Muscle of arm (tissue), 14 donors: ENCODE data around the gene ZNF563. TPM values are rescaled to one million over a fixed set of nuclear protein-coding genes. Genes with fewer than 3 reads are reported as not detected.
"Not testable (repeated sequence)": the region's sequence is repeated elsewhere in the genome, so short reads cannot be mapped to it uniquely, and the experiment has no call there.

ENCODE experiments used
- DNase-seq: peaks from one replicate; pipeline ENCODE4 v3.0.0-alpha.2; 2013
- long read RNA-seq, 11 donors: transcript quantifications; one replicate each; lab custom pipeline, GENCODE V29; 2026
- polyA plus RNA-seq, 12 donors: library from polyadenylated mRNA; unstranded; fragments of 120-200 nt; gene quantifications; one replicate each; pipeline ENCODE4 v1.2.1, GENCODE V29; 2013; ENCODE audit not compliant: insufficient read length in 12 of 12

The ZNF563 gene
- polyA plus RNA-seq = 1 to 10 TPM in 10 of 12 donors, not detected in 2; 1.3 to 3.9 (median 2.2) TPM
- long read RNA-seq, donor 1, partial matches to known transcripts = 0 of 2 reads
- long read RNA-seq, donor 1, other reads (novel, unspliced or antisense) = 0 of 2 reads
- long read RNA-seq, donor 2 = 0 reads
- long read RNA-seq, donor 3 = 0 reads
- long read RNA-seq, donor 4 = 0 reads
- long read RNA-seq, donor 5, partial matches to known transcripts = 0 of 1 reads
- long read RNA-seq, donor 5, other reads (novel, unspliced or antisense) = 0 of 1 reads
- long read RNA-seq, donor 6 = 0 reads
- long read RNA-seq, donor 7 = 0 reads
- long read RNA-seq, donor 8, partial matches to known transcripts = 0 of 1 reads
- long read RNA-seq, donor 8, other reads (novel, unspliced or antisense) = 0 of 1 reads
- long read RNA-seq, donor 9, partial matches to known transcripts = 0 of 2 reads
- long read RNA-seq, donor 9, other reads (novel, unspliced or antisense) = 0 of 2 reads
- long read RNA-seq, donor 10 = 0 reads
- long read RNA-seq, donor 11, partial matches to known transcripts = 0 of 1 reads
- long read RNA-seq, donor 11, other reads (novel, unspliced or antisense) = 0 of 1 reads

DNA sequence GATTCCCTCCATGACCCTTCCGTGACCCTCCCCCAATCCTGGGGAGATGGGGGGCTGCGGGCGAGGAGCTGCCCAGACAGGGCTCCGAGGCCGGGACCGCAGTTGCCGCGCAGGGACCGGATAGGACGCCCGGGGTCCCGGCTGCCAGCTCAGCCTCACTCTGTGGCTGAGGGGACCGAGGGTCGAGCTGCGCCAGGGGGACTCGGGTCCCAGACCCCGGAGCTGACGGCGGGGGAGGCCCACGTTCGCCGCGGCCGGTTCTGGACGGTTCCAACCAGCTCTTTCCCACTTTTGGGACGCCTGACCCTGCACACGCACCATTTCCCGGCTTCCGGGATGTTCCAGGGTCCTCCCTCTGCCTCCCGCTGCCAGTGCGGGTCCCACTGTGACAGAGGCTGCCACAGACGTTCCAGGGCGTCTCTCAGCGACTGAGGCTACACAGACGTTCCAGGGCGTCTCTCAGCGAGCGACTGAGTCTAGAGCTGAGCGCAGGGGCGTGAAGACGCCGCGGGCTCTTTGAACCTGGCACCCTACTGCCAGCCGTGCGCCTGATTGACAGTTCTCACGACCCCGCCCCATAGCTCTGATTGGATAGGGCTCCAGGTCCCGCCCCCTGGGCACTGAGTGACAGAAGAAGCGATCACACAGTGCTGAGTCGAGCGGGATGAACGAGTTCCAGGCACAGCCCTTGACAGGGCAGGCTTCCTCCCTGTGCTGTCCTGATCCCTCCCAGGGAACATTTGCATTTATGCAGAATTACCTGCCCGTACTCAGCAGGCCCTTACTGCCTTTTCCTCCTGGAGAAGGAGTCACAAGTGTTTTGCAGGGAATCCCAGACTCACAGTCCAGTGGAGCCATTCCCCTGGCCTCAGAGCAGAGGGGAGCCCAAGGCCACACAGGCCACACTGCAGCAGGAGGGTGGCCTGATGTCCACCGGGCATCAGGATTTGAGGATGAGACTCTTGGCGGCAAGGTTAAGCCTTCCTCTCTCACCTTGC is at the start of gene ZNF563:
Gene ZNF563 (minus strand): TSS at position 472 of the 998 bp plus-strand sequence. CDS start 151 bp downstream, at position 321.
- peak; percentile 97 for DNase-seq

DNA sequence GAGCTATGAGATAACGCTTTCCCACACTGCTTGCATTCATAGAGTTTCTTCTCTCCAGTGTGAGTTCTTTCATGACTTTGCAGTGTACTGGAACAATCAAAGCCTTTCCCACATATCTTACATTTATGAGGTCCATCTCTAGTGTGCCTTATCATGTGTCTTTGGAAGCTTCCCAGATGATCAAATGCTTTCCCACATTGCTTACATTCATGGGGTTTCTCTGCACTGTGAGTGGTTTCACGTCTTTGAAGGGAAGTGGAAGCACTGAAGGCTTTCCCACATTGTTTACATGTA is 47.0 kb upstream of the ZNF563 start:
- no peak for DNase-seq

DNA sequence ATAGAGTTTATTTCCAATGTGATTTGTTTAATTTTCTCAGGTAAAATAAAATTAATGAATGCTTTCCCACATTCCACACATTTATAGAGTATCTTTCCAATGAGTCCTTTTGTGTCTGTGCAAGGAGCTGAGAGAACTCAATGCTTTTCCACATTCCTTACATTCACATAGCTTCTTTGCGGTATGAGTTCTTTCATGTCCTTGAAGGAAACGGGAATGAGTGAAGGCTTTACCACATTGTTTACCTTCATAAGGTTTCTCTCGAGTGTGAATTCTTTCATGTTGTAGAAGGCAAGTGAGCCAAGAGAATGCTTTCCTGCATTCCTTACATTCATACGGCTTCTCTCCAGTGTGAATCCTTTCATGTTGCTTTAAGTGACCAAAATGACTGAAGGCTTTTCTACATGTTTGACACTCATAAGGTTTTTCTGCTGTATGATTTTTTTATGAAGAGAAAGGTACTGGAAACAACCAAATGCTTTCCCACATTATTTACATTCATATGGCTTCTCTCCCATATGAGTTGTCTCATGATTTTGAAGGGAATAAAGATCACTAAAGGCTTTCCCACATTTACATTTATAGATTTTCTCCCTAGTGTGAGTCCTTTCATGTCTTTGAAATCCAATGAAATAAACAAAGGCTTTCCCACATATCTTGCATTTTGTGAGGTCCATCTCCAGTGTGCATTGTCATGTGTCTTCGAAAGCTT is 46.5 kb upstream of the ZNF563 start:
- DNase-seq = no peak

DNA sequence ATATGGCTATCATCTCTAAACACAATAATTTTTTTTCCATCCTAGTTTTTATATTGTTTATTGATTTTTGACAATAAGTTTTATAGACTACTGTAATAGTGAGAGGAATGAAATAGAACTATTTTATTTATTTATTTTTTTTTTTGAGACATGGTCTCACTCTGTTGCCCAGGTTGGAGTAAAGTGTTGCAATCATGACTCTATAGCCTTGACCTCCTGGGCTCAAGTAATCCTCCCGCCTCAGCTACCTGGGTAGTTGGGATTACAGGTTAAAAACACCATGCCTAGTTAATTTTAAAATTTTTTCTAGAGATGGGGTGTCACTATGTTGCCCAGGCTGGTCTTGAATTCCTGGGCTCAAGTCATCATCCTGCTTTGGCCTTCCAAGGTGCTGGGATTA is 40.6 kb upstream of the ZNF563 start:
- DNase-seq = no peak

DNA sequence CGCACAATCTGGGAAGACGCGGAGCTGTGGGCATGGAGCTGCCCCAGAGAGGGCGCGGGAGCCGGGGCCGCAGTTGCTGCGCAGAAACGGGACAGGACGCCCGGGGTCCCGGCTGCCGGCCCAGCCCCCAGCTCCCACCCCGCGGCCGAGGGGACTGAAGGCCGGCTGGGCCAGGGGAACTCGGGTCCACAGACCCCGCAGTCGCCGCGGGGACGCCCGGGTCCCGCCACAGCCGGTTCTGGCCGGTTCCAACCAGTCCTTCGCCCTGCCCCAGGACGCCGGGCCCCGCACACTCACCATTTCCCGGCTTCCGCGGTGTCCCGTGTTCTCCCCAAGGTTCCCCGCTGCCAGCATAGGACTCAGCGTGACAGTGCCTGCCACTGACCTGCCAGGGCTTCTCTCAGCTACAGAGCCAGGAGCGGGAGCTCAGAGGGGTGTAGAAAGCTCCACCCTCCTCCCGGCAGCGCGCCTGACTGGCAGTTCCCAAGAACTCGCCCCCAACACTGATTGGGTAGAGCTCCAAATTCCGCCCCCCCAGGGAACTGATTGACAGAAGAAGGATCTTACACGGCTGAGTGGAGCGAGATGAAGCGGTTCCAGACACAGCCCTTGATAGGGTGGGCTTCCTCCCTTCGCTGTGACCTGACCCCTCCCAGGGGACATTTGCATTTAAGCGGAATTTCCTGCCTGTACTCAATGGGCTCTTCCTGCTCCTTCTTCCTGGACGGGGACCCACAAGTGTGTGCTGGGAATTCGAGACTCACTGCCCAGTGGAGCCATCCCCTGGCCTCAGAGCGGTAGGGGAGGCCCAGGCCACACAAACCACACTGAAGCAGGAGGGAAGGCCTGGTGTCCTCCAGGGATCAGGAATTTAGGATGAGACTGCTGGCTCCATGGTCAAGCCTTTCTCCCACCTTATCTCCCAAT is 32.1 kb upstream of the ZNF563 start, which contains the start of gene ZNF442:
Gene ZNF442 (minus strand): TSS at position 448 of the 927 bp plus-strand sequence. CDS start 2,052 bp downstream, outside the sequence.
- peak; percentile 98 for DNase-seq

DNA sequence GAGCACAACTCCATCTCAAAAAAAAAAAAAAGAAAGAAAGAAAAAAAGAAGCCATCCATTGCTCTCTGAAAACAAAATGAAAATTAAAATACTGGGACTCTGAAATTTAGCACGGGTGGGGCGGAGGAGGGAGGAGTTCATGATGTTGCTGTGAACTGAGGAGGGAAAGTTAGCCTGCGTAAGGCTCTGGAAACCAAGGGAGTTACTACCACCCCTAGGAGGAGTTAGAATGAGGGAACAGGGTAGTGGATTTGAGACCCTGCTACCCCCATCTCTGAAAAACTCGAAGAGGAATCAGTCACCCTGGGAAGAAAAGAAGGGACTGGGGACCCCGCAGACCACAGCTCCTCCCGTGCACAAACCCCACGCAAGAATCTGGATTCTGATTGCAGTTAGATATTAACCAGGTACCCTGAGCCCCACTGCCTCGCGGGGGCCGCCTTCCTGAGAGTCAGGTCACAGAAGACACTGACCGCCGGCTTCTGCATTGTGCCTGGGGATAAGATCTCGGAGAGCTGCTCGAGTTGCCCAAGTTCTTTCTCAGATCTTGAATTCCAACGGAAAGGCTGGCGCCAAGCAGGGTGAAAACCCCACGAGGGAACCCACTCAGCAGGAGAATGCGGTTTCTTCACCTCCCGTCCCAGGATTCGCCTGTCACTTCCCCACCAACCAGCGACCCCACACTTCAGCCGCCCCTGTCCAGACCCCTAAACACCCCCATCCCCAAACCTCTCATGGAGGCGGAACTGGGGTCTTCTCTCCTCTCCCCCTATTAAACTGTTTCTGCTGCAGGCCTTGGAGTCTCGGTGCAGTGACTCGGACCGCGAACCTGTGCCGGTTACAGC is 31.2 kb upstream of the ZNF563 start:
- peak; percentile 35 for DNase-seq

DNA sequence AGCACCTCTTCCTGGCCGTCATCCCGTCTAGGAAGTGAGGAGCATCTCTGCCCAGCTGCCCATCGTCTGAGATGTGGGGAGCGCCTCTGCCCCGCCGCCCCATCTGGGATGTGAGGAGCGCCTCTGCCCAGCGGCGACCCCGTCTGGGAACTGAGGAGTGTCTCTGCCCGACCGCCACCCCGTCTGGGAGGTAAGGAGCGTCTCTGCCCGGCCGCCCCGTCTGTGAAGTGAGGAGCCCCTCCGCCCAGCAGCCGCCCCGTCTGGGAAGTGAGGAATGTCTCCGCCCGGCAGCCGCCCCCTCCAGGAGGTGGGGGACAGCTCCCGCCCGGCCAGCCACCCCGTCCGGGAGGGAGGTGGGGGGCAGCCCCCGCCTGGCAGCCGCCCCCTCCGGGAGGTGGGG is 28.8 kb upstream of the ZNF563 start:
- DNase-seq = not testable (repeated sequence)

DNA sequence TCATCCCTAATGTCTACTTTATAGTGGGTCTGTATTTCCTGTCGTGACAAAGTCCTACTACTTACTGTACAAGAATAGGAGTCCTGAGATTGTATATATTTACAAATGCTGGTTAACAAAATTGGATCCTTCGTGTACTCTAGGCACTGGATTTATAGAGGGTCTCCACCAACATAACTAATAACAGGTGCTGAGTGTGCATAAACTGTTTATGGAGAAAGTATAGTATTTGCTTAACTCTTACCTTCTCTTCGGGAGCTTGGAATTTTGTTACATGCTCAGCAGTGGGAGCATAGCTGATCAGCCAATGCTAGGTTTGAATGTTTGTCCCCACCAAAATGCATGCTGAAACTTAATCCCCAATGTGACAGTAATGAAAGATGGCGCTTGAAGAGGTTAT is 19.9 kb upstream of the ZNF563 start:
- DNase-seq = no peak

DNA sequence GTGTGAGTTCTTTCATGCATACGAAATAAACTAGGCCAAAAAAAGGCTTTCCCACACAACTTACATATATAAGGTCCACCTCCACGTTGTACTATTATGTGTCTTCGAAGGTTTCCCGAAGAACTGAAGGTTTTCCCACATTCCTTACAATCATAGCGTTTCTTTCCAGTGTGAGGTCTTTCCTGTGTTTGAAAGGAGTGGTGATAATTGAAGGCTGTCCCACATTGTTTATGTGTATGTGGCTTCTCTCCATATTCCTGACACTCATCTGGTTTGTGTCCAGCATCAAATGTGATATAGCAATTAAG is 17.4 kb upstream of the ZNF563 start:
- DNase-seq = no peak

DNA sequence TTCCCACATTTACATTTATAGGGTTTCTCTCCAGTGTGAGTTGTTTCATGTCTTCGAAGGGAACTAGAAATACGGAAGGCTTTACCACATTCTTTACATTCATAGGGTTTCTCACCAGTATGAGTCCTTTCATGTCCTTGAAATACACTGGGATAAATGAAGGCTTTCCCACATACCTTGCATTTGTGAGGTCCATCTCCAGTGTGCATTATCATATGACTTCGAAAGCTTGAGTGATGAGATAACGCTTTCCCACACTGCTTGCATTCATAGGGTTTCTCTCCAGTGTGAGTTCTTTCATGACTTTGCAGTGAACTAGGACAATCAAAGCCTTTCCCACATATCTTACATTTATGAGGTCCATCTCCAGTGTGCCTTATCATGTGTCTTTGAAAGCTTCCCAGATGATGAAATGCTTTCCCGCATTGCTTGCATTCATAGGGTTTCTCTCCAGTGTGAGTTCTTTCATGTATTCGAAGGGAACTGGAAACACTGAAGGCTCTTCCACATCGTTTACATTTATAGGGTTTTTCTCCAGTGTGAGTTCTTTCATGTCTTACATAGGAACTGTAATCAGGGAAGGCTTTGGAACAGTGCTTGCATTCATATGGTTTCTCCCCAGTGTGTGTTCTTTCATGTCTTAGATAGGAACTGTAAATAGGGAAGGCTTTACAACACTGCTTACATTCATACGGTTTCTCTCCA is 16.9 kb upstream of the ZNF563 start:
- no peak for DNase-seq

DNA sequence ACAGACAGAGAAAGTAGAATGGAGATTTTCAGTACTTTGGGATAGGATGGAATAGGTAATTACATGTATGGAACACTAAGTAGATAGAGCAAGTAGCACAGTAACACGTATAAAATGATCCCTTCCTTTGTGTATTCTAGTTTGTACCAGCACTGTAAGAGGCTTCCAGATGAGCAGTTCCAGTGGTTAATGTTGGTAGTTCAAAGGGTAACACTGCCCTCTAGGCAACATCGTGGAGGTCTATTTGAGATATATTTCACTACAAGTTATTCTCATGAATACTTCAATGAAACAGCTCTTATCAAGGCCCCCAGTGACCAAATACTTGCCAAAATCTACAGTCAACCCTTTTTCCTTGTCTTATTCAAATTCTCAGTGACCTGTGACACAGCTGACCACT is 13.5 kb upstream of the ZNF563 start:
- no peak for DNase-seq

DNA sequence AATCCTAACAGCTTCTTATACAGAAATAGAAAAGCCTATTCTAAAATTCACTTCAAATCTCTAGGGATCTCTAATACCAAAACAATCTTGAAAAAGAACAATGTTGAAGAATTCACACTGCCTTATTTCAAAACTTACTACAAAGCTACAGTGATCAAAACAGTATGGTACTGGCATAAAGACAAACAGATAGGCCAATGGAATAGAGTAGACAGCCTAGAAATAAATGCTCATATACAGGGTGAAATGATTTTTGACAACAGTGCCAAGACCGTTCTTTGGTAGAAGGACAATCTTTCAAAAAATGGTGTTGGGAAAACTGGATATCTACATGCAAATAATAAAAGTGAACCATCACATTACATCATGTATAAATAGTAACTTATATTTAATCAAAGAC is 11.8 kb upstream of the ZNF563 start:
- DNase-seq = no peak

DNA sequence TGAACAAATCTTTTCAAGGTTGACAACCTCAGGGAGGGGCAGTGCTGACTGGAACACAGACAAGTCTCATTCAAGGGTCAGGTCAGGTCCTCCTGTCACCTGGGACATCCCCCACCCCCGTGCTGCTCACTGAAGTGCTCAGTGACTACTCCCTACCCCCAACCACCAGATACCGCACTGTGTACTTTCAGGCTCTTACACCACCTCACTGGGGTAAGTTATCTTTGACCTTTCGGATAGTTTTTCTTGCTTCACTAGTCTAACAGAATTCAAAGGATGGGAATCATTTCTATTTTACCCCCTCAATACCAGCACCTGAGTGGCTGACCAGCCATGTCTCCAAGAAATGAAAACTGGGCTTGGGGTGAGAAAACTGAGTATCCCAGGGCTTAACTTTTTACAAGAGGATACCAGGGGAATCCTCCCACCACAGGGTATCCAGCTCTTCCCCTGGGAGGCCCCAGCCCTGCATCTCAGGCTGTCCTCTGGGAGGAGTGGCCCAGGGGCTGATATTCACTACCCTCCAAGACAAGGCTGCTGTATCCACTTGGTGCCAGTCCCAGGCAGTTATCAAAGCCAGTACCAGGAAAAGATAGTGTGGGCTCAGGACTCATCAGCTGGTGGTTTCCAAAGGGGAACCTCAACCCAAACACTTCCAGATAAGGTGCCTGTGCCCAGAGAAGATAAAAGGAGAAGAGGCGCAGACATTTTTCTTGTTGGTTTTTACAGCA is 2.1 kb downstream of the ZNF563 start:
- no peak for DNase-seq

DNA sequence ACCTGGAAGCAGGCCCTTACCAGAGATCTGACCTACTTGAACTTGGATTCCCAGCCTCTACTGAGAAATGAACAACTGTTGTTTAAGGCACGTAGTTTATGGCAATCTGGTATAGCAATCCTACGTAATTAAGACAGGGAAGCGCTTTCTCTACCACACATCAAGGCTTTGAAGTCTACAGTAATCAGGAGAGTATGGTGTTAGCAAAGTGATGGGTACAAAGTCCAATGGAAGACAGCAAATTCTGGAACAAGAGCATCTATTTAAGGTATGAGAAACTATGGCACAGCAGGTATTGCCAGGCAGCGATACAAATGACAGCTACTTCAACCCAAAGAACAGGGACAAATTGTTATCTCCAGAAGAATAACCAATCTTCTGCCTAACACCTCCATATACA is 3.1 kb downstream of the ZNF563 start:
- no peak for DNase-seq

DNA sequence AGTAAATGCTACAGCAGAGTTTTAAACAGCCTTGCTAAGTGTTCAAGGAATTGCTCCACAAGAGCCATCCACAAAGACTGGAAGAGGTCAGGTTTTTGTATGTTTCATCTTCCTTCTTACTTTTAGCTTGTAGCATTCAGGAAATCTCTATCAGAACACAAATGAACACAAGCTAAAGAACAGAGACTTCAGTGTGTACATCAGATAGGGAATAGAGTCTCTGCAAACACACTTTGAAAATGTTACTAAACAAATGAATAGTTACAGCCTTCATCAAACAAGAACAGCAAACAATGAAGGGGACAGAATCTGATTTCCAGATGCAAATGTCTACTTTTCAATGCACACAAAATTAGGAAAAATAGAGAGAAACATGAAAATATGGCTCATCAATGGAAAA is 7.7 kb downstream of the ZNF563 start:
- no peak for DNase-seq

DNA sequence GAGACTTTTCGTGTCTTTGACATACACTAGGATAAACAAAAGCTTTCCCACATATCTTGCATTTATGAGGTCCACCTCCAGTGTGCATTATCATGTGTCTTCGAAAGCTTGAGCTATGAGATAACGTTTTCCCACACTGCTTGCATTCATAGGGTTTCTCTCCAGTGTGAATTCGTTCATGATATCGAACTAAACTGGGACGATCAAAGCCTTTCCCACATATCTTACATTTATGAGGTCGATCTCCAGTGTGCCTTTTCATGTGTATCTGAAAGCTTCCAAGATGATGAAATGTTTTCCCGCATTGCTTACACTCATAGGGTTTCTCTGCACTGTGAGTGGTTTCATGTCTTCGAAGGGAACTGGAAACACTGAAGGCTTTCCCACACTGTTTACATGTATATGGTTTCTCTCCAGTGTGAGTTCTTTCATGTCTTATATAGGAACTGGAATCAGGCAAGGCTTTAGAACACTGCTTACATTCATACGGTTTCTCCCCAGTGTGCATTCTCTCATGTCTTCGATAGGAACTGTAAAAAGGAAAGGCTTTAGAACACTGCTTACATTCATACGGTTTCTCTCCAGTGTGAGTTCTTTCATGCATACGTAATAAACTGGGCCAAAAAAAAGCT is 14.5 kb downstream of the ZNF563 start:
- no peak for DNase-seq

DNA sequence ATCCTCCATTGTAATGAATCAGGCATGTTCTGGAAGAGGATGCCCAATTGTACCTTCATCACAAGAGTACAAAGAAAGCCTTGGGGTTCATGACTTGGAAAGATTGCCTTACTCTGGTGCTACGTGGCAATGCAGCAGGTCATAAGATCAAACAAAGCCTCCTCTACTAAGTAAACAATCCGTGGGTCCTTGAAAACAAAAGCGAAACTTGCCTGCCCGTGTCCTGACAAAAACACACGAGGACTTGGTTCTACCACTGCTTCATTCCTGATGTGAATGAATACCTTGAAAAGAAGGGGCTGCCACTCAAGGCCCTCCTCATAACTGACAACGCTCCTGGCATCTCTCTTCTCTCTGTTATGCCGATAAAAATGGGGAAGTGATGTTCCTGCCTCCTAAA is 18.9 kb downstream of the ZNF563 start:
- DNase-seq = no peak

DNA sequence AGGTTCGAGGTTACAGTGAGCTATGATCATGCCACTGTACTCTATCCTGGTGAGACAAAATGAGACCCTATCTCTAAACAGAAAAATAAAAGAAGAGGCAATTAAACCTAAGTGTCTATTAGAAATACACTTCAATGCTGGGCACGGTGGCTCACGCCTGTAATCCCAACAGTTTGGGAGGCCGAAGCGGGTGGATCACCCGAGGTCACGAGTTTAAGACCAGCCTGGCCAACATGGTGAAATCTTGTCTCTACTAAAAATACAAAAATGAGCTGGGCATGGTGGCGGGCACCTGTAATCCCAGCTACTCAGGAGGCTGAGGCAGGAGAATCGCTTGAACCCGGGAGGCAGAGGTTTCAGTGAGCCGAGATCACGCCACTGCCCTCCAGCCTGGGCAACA is 24.5 kb downstream of the ZNF563 start:
- not testable (repeated sequence) for DNase-seq
